ENCODE measurements around the gene TRIM36. TPM values are rescaled to one million over a fixed set of nuclear protein-coding genes. Genes with fewer than 3 reads are reported as not detected.

TRIM36 gene
- total RNA-seq, 1 experiment from 2014 or later, result 0.15 TPM

- Histone ChIP-seq H3K9me3 (ENCODE audit: low read length) (no peaks in the 10 kb centered on the region), H3K9ac (ENCODE audit: low read length) (no peak overlapping the region), H3K4me3 (ENCODE audit: low read length) (no peak overlapping the region), H3K27me3 (ENCODE audit: low read length) (peaks cover 35% of the 10 kb centered on the region), H3K36me3 (ENCODE audit: low read depth, low read length) (no peaks in the 10 kb centered on the region), H2AFZ (ENCODE audit: low read length) (no peak overlapping the region), H3K9me2 (replicated peaks; ENCODE audit: low read length) (no peaks in the 10 kb centered on the region), H3K27ac (ENCODE audit: low read length) (no peak overlapping the region), H3K4me1 (ENCODE audit: insufficient read depth, low read length) (no peaks in the 10 kb centered on the region), H3K4me2 (ENCODE audit: low read length) (no peak overlapping the region), H3K79me2 (ENCODE audit: low read length) (no peaks in the 10 kb centered on the region), H3F3A (ENCODE audit: low read length, unreplicated experiment) (no peaks in the 10 kb centered on the region), H4K20me1 (ENCODE audit: low read length) (no peaks in the 10 kb centered on the region)
- ATAC-seq (no peak), DNase-seq (no peak)
- ChIA-PET CTCF (no interaction called here), POLR2A (ENCODE audit: unreplicated experiment) (no interaction called here)
- intact Hi-C loops (cut with micrococcal nuclease), result no loop called here
- no TSS peak for BruUV-seq (replicated peaks)
- TF ChIP-seq EZH2 (IDR thresholded peaks at IDR 0.05; ENCODE audit: low read length, unreplicated experiment), result no peak
- TF ChIP-seq CTCF (conservative IDR thresholded peaks at IDR 0.05; ENCODE audit: low read depth, low read length), result no peak
- TF ChIP-seq EZH2phosphoT487 (IDR thresholded peaks at IDR 0.05; ENCODE audit: borderline replicate concordance, low read length), result no peak
Measured at GRCh38 chr5:115116001-115116400, 53.7 kb downstream of the TRIM36 start.

GRCh38 chr5:115109840-115110239 is 59.9 kb downstream of the TRIM36 start:
- H3K4me3 ChIP-seq (ENCODE audit: low read length), result no peak overlapping the region
- DNase-seq (no peak), ATAC-seq (no peak)
- H3K9ac ChIP-seq (ENCODE audit: low read length), result no peak overlapping the region
- H3K4me2 ChIP-seq (ENCODE audit: low read length), result no peak overlapping the region
- no peaks in the 10 kb centered on the region for H3K79me2 ChIP-seq (ENCODE audit: low read length)
- no peaks in the 10 kb centered on the region for H3K4me1 ChIP-seq (ENCODE audit: insufficient read depth, low read length)
- no peaks in the 10 kb centered on the region for H4K20me1 ChIP-seq (ENCODE audit: low read length)
- H3K27ac ChIP-seq (ENCODE audit: low read length), result no peak overlapping the region
- no TSS peak for BruUV-seq (replicated peaks)
- no peak overlapping the region for H2AFZ ChIP-seq (ENCODE audit: low read length)
- H3K36me3 ChIP-seq (ENCODE audit: low read depth, low read length), result no peaks in the 10 kb centered on the region
- H3F3A ChIP-seq (ENCODE audit: low read length, unreplicated experiment), result no peaks in the 10 kb centered on the region
- POLR2A ChIA-PET (ENCODE audit: unreplicated experiment), result no interaction called here
- CTCF ChIA-PET, result no interaction called here
- no peaks in the 10 kb centered on the region for H3K9me2 ChIP-seq (replicated peaks; ENCODE audit: low read length)
- intact Hi-C loops (cut with micrococcal nuclease), result no loop called here
- no peaks in the 10 kb centered on the region for H3K9me3 ChIP-seq (ENCODE audit: low read length)
- H3K27me3 ChIP-seq (ENCODE audit: low read length), result peaks cover 46% of the 10 kb centered on the region
- TF ChIP-seq EZH2 (IDR thresholded peaks at IDR 0.05; ENCODE audit: low read length, unreplicated experiment), result no peak
- no peak for TF ChIP-seq EZH2phosphoT487 (IDR thresholded peaks at IDR 0.05; ENCODE audit: borderline replicate concordance, low read length)
- TF ChIP-seq CTCF (conservative IDR thresholded peaks at IDR 0.05; ENCODE audit: low read depth, low read length), result no peak

GRCh38 chr5:115109356-115109755 is 60.4 kb downstream of the TRIM36 start:
- Histone ChIP-seq H3K9ac (ENCODE audit: low read length) (no peak overlapping the region), H3K27me3 (ENCODE audit: low read length) (peaks cover 49% of the 10 kb centered on the region), H3K36me3 (ENCODE audit: low read depth, low read length) (no peaks in the 10 kb centered on the region), H3K4me2 (ENCODE audit: low read length) (no peak overlapping the region), H2AFZ (ENCODE audit: low read length) (no peak overlapping the region), H3K4me1 (ENCODE audit: insufficient read depth, low read length) (no peaks in the 10 kb centered on the region), H3K79me2 (ENCODE audit: low read length) (no peaks in the 10 kb centered on the region), H4K20me1 (ENCODE audit: low read length) (no peaks in the 10 kb centered on the region), H3K4me3 (ENCODE audit: low read length) (no peak overlapping the region), H3F3A (ENCODE audit: low read length, unreplicated experiment) (no peaks in the 10 kb centered on the region), H3K9me3 (ENCODE audit: low read length) (no peaks in the 10 kb centered on the region), H3K9me2 (replicated peaks; ENCODE audit: low read length) (no peaks in the 10 kb centered on the region), H3K27ac (ENCODE audit: low read length) (no peak overlapping the region)
- CTCF ChIA-PET, result no interaction called here
- intact Hi-C loops (cut with micrococcal nuclease), result no loop called here
- DNase-seq (no peak), ATAC-seq (no peak)
- no TSS peak for BruUV-seq (replicated peaks)
- POLR2A ChIA-PET (ENCODE audit: unreplicated experiment), result no interaction called here
- no peak for TF ChIP-seq EZH2phosphoT487 (IDR thresholded peaks at IDR 0.05; ENCODE audit: borderline replicate concordance, low read length)
- no peak for TF ChIP-seq CTCF (conservative IDR thresholded peaks at IDR 0.05; ENCODE audit: low read depth, low read length)
- no peak for TF ChIP-seq EZH2 (IDR thresholded peaks at IDR 0.05; ENCODE audit: low read length, unreplicated experiment)

Measured in PC-3 (cell line).